Measurements from ENCODE around the gene CLEC16A. TPM values are rescaled to one million over a fixed set of nuclear protein-coding genes. Genes with fewer than 3 reads are reported as not detected.

The CLEC16A gene
- total and polyA plus RNA-seq, 9 of the 15 experiments (the other 6 are each of a cell fraction or from before 2014, with no cell fraction given) = 1.00 to 22.3 (median 10.0) TPM

- Histone ChIP-seq H2AFZ (ENCODE audit: low read depth, low read length) (no peak overlapping the region), H3K27me3 (ENCODE audit: control insufficient read depth in 2 of 2, insufficient read depth in 2 of 2, low read length in 2 of 2) (no peaks in the 10 kb centered on the region), H3K27ac (ENCODE audit: extremely low read depth, low read depth, low read length) (no peak overlapping the region), H3K4me2 (ENCODE audit: insufficient read depth, low read length) (no peak overlapping the region), H4K20me1 (replicated peaks; ENCODE audit: control insufficient read depth, insufficient read depth, low read length) (peaks cover 40% of the 10 kb centered on the region), H3K79me2 (ENCODE audit: control insufficient read depth, insufficient read depth, low read length) (peaks cover 30% of the 10 kb centered on the region; the same call in 2 of the 3 replicates), H3K4me3 (no peak overlapping the region), H3K9me1 (ENCODE audit: control insufficient read depth, insufficient read depth, low read length) (peaks cover 5% of the 10 kb centered on the region), H3K9me3 (replicated peaks; ENCODE audit: control insufficient read depth, insufficient read depth, low read depth, low read length) (no peaks in the 10 kb centered on the region), H3K9ac (ENCODE audit: insufficient read depth in 1 of 2, low read depth in 2 of 2, low read length in 2 of 2) (no peak overlapping the region), H3K4me1 (replicated peaks in 1 of 2; ENCODE audit: control insufficient read depth in 2 of 2, insufficient read depth in 2 of 2, low read length in 2 of 2) (peaks cover 0 to 15% of the 10 kb centered on the region in 2 experiments; a peak in 3 of 5 replicates), H3K36me3 (ENCODE audit: control insufficient read depth, insufficient read depth, low read length) (peaks cover 48% of the 10 kb centered on the region)
- DNase-seq (ENCODE audit: extremely low read depth in 1 of 4, low spot score in 3 of 4) (no peak), ATAC-seq (no peak), FAIRE-seq (no peak)
- in situ Hi-C loops (cut with MboI) = loop anchor here (10.0 kb wide), 1 partner anchor 679 kb away; no protein-coding TSS in a partner anchor
- 87% methylated on average over 8 of the region's 8 CpGs for WGBS (ENCODE audit: insufficient coverage, low coverage, missing lambda C conversion rate)
- intact Hi-C loops (cut with micrococcal nuclease) = no loop called here
- ChIA-PET CTCF (ENCODE audit: low intra/inter-chr PET ratio) (no interaction called here), POLR2A (interaction anchor here (0.5 kb wide), 1 partner anchor 8 kb away, joined by 3 read pairs; the partner anchor contains the start of gene DEXI)
- no peak for TF ChIP-seq E2F5 (CRISPR knock-in tag; IDR thresholded peaks at IDR 0.05)
- no peak for TF ChIP-seq MAFK (IDR thresholded peaks at IDR 0.05; ENCODE audit: low read length)
- no peak for TF ChIP-seq ZNF436 (CRISPR knock-in tag; IDR thresholded peaks at IDR 0.05)
- TF ChIP-seq EP400 (IDR thresholded peaks at IDR 0.05) = no peak
- TF ChIP-seq ATF3 (IDR thresholded peaks at IDR 0.05) = no peak
- no peak for TF ChIP-seq ATF3 (CRISPR knock-in tag; conservative IDR thresholded peaks at IDR 0.05)
- no peak for TF ChIP-seq FOXP4 (CRISPR knock-in tag; IDR thresholded peaks at IDR 0.05; ENCODE audit: borderline replicate concordance)
- no peak for TF ChIP-seq SREBF1 (IDR thresholded peaks at IDR 0.05; ENCODE audit: borderline replicate concordance, low read depth, low read length)
- no peak for TF ChIP-seq ZNF316 (IDR thresholded peaks at IDR 0.05)
- no peak for TF ChIP-seq NRF1 (conservative IDR thresholded peaks at IDR 0.05 in 1 of 2, IDR thresholded peaks at IDR 0.05 in 1 of 2)
- no TSS peak for BruUV-seq (replicated peaks)
These were observed 10.5 kb upstream of the CLEC16A start for GRCh38 chr16:10933865-10934264.

Measured in K562 (cell line).